ENCODE results near the gene TCF23. TPM values are rescaled to one million over a fixed set of nuclear protein-coding genes. Genes with fewer than 3 reads are reported as not detected.

TCF23 gene
- polyA plus RNA-seq, 1 experiment, result not detected

GRCh38 chr2:27152796-27153464, 4.1 kb downstream of the TCF23 start:
- Histone ChIP-seq H3K4me3 (ENCODE audit: low read depth, low read length) (no peak overlapping the region), H3K27me3 (ENCODE audit: control insufficient read depth, insufficient read depth, low read length) (peaks cover 22% of the 10 kb centered on the region), H3K27ac (ENCODE audit: low read depth, low read length) (no peak overlapping the region), H3K9me3 (ENCODE audit: control insufficient read depth, insufficient read depth, low read length) (no peaks in the 10 kb centered on the region; the same call in 1 of the 2 replicates)
- ChIA-PET CTCF (interaction anchor here (0.6 to 2.0 kb wide), 2 partner anchors 33 to 38 kb away, joined by 5 to 8 read pairs; no protein-coding TSS in a partner anchor), POLR2A (no interaction called here)
- DNase-seq (ENCODE audit: low read depth, low spot score), result no peak
- no peak for TF ChIP-seq CTCF (IDR thresholded peaks at IDR 0.05; ENCODE audit: low read depth, low read length)

DNA sequence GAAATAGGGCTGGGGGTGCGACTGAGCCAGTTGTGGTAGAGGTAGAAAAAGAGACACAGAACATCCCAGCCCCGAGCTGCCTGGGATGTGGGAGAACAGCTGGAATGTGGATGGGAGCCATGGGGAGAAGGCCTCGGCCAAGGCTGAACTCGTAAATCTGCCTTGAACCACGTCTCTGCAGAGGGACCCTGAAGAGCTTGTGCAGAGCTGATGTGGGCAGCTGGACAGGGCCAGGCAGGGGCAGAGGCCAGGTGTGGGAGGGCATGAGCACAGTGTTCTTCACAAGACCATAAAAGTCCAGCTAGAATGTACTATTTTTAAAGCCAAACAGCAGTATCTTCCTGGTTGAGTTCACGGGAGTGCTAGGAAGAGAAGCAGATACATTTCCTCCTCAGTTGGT, 5.7 kb downstream of the TCF23 start:
- ChIA-PET CTCF (interaction anchor here (1.4 kb wide), 1 partner anchor 15 kb away, joined by 4 read pairs; no protein-coding TSS in a partner anchor), POLR2A (no interaction called here)
- no peak for TF ChIP-seq CTCF (IDR thresholded peaks at IDR 0.05; ENCODE audit: low read depth, low read length)
- Histone ChIP-seq H3K27ac (ENCODE audit: low read depth, low read length) (no peak overlapping the region), H3K27me3 (ENCODE audit: control insufficient read depth, insufficient read depth, low read length) (peaks cover 27% of the 10 kb centered on the region), H3K9me3 (ENCODE audit: control insufficient read depth, insufficient read depth, low read length) (no peaks in the 10 kb centered on the region), H3K4me3 (ENCODE audit: low read depth, low read length) (no peak overlapping the region)
- no peak for DNase-seq (ENCODE audit: low read depth, low spot score)

DNA sequence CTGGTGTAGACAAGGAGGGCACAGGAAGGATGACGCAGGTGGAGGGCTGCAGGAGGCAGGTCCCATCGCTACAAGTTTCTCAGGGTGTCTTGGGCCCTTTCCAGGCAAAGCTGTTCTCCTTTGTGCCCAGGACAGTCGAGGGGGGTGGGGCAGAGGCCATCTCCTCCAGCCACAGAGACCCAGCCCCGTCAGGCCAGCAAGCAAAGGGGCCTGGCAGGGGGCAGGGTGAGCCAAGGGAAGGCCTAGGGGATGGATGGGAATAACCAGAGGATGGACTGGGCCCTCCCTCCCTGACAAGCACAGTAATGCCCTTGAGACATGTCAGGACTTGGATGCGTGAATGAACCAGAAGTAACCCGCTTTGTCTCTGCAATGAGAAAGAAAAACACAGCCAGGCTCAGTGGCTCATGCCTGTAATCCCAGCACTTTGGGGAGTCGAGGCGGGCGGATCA, 6.3 kb downstream of the TCF23 start:
- ChIA-PET POLR2A (no interaction called here), CTCF (interaction anchor here (1.4 kb wide), 1 partner anchor 15 kb away, joined by 4 read pairs; no protein-coding TSS in a partner anchor)
- Histone ChIP-seq H3K27ac (ENCODE audit: low read depth, low read length) (no peak overlapping the region), H3K9me3 (ENCODE audit: control insufficient read depth, insufficient read depth, low read length) (no peaks in the 10 kb centered on the region), H3K4me3 (ENCODE audit: low read depth, low read length) (no peak overlapping the region), H3K27me3 (ENCODE audit: control insufficient read depth, insufficient read depth, low read length) (peaks cover 25% of the 10 kb centered on the region)
- TF ChIP-seq CTCF (IDR thresholded peaks at IDR 0.05; ENCODE audit: low read depth, low read length), result no peak
- DNase-seq (ENCODE audit: low read depth, low spot score), result no peak

DNA sequence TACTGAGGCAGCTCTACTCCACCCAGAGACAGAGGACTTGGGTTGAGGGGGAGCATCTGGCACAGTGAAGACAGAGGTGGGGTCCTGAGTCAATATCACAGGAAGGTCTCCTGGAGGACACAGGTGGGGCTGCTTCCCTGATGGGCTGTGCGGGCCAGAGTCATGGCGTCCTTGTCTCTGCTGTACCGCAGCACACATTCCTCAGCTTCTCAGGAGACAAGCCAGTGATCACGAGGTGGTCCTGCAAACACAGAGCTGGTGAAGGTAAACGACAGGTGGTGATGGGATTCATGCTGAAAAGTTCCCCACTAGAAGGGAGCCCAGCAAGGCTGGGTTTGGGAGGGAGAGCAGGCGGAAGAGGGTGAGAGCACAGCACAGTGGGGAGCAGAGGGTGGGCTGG, 9.7 kb downstream of the TCF23 start:
- Histone ChIP-seq H3K4me3 (ENCODE audit: low read depth, low read length) (no peak overlapping the region), H3K9me3 (ENCODE audit: control insufficient read depth, insufficient read depth, low read length) (no peaks in the 10 kb centered on the region), H3K27ac (ENCODE audit: low read depth, low read length) (no peak overlapping the region), H3K27me3 (ENCODE audit: control insufficient read depth, insufficient read depth, low read length) (peaks cover 19% of the 10 kb centered on the region)
- ChIA-PET POLR2A (no interaction called here), CTCF (interaction anchor here (0.7 to 1.2 kb wide), 3 partner anchors 11 to 34 kb away, joined by 3 to 4 read pairs (median 4); no protein-coding TSS in a partner anchor)
- no peak for DNase-seq (ENCODE audit: low read depth, low spot score)
- no peak for TF ChIP-seq CTCF (IDR thresholded peaks at IDR 0.05; ENCODE audit: low read depth, low read length)

DNA sequence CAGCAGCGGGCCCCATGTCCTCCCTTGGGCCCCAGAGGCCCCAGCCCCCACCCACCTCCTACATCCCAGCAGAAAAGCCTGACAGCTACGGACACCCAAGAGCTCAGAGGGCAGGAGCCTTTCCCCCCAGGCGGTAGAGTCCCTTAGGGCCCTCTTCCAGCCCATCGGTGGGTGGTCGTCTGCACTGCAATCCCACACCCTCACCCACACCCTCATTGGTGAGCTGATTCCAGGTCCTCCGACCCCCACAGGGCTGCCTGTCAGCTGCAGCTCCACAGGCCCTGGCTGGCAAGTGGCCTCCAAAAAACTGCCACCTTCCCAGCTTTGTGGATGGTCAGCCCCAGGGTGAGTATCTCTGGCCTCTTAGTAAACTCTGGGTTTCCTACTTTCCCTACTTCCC, 10.5 kb downstream of the TCF23 start:
- ChIA-PET CTCF (interaction anchor here (0.5 to 0.9 kb wide), 3 partner anchors 10 to 78 kb away, joined by 3 to 4 read pairs (median 3); no protein-coding TSS in a partner anchor), POLR2A (no interaction called here)
- no peaks in the 10 kb centered on the region for H3K9me3 ChIP-seq (ENCODE audit: control insufficient read depth, insufficient read depth, low read length)
- TF ChIP-seq CTCF (IDR thresholded peaks at IDR 0.05; ENCODE audit: low read depth, low read length), result no peak
- H3K27me3 ChIP-seq (ENCODE audit: control insufficient read depth, insufficient read depth, low read length), result peaks cover 22% of the 10 kb centered on the region
- DNase-seq (ENCODE audit: low read depth, low spot score), result no peak
- no peak overlapping the region for H3K27ac ChIP-seq (ENCODE audit: low read depth, low read length)
- no peak overlapping the region for H3K4me3 ChIP-seq (ENCODE audit: low read depth, low read length)
